HepG2 (cell line): ENCODE results near the gene NOTCH3. TPM values are rescaled to one million over a fixed set of nuclear protein-coding genes. Genes with fewer than 3 reads are reported as not detected.

Experiments used
- FOXP4 ChIP-seq: sonication (generic); formaldehyde crosslinking; IDR thresholded peaks from 2 replicates; pipeline ENCODE4 v1.4.0; 2020; ENCODE audit warnings: missing genetic modification reagents
- HOXA9 ChIP-seq: sonication (generic); formaldehyde crosslinking; IDR thresholded peaks from 2 replicates; pipeline ENCODE4 v1.8.1; 2022; ENCODE audit warnings: missing genetic modification reagents, mild to moderate bottlenecking, moderate library complexity, borderline replicate concordance
- IKZF5 ChIP-seq: IDR thresholded peaks from 2 replicates; pipeline ENCODE4 v1.6.1; 2018; ENCODE audit warnings: missing genetic modification reagents, mild to moderate bottlenecking, missing compliant biosample characterization
- KAT2B ChIP-seq: fragments of 150-350 bp; IDR thresholded peaks from 2 replicates; pipeline ENCODE4 v1.6.1; 2014; ENCODE audit warnings: low read depth, low read length, borderline replicate concordance
- MXD3 ChIP-seq: IDR thresholded peaks from 2 replicates; pipeline ENCODE4 v1.6.1; 2016; ENCODE audit warnings: mild to moderate bottlenecking, missing biosample characterization, missing genetic modification reagents
- NBN ChIP-seq: fragments of 450-650 bp; conservative IDR thresholded peaks from 2 replicates; pipeline ENCODE4 v1.6.1; 2017
- NCOA1 ChIP-seq: sonication (generic); formaldehyde crosslinking; IDR thresholded peaks from 2 replicates; pipeline ENCODE4 v1.9.0; 2021; ENCODE audit warnings: missing genetic modification reagents
- PITX1 ChIP-seq: sonication (generic); formaldehyde crosslinking; IDR thresholded peaks from 2 replicates; pipeline ENCODE4 v1.5.1; 2020; ENCODE audit warnings: mild to moderate bottlenecking, missing genetic modification reagents
- POLR2A ChIP-seq, 2 experiments: IDR thresholded peaks; 2 replicates each; pipeline ENCODE4 v1.6.1; 2011; ENCODE audit warnings: low read depth in 2 of 2, low read length in 2 of 2, mild to moderate bottlenecking in 1 of 2, moderate library complexity in 1 of 2; ENCODE audit not compliant: insufficient read depth in 1 of 2
- RBFOX2 ChIP-seq: fragments of 200-400 bp; formaldehyde crosslinking; IDR thresholded peaks from 2 replicates; pipeline ENCODE4 v1.6.1; 2017; ENCODE audit warnings: low read depth, mild to moderate bottlenecking, low read length
- RXRA ChIP-seq: sonication (generic); formaldehyde crosslinking; IDR thresholded peaks from 2 replicates; pipeline ENCODE4 v1.5.1; 2020; ENCODE audit warnings: missing genetic modification reagents
- ZBTB2 ChIP-seq: sonication (generic); formaldehyde crosslinking; IDR thresholded peaks from 2 replicates; pipeline ENCODE4 v1.8.0; 2022; ENCODE audit warnings: low read depth, missing genetic modification reagents
- ZBTB7B ChIP-seq: sonication (generic); formaldehyde crosslinking; IDR thresholded peaks from 2 replicates; pipeline ENCODE4 v1.4.0; 2020; ENCODE audit warnings: missing genetic modification reagents
- ZKSCAN1 ChIP-seq: fragments of 150-350 bp; IDR thresholded peaks from 2 replicates; pipeline ENCODE4 v1.6.1; 2014; ENCODE audit warnings: low read length
- ZNF562 ChIP-seq: sonication (generic); formaldehyde crosslinking; IDR thresholded peaks from 2 replicates; pipeline ENCODE4 v1.8.0; 2022; ENCODE audit warnings: missing genetic modification reagents, borderline replicate concordance
- ZNF570 ChIP-seq: sonication (generic); formaldehyde crosslinking; IDR thresholded peaks from 2 replicates; pipeline ENCODE4 v1.4.0; 2020; ENCODE audit warnings: mild to moderate bottlenecking, missing genetic modification reagents, borderline replicate concordance
- ZNF670 ChIP-seq: sonication (generic); formaldehyde crosslinking; IDR thresholded peaks from 2 replicates; pipeline ENCODE4 v1.8.0; 2022; ENCODE audit warnings: mild to moderate bottlenecking, missing genetic modification reagents, borderline replicate concordance
- ZNF737 ChIP-seq: sonication (generic); formaldehyde crosslinking; IDR thresholded peaks from 2 replicates; pipeline ENCODE4 v1.5.0; 2020; ENCODE audit warnings: missing genetic modification reagents, mild to moderate bottlenecking, borderline replicate concordance
- ZNF776 ChIP-seq: sonication (generic); formaldehyde crosslinking; IDR thresholded peaks from 2 replicates; pipeline ENCODE4 v1.4.0; 2020; ENCODE audit warnings: mild to moderate bottlenecking, missing genetic modification reagents
- ZSCAN20 ChIP-seq: sonication (generic); formaldehyde crosslinking; IDR thresholded peaks from 2 replicates; pipeline ENCODE4 v1.4.0; 2020; ENCODE audit warnings: missing genetic modification reagents, mild to moderate bottlenecking, borderline replicate concordance
- ZSCAN30 ChIP-seq: sonication (generic); formaldehyde crosslinking; IDR thresholded peaks from 2 replicates; pipeline ENCODE4 v1.5.0; 2020; ENCODE audit warnings: mild to moderate bottlenecking, missing genetic modification reagents
- polyA plus RNA-seq, 8 experiments: library from polyadenylated mRNA; depleted of rRNA in 3 of 8; stranded (reverse) in 7 of 8; unstranded in 1 of 8; fragments of >200 nt; fragmentation: Illumina TruSeq in 4 of 8; extraction: Trizol in 4 of 8; gene quantifications; 2 replicates each; pipeline versions ENCODE4 v1.2.1 to v1.2.3, GENCODE V29; 2011 to 2016; ENCODE audit warnings: low read depth in 4 of 8, missing spikeins in 1 of 8, mixed read lengths in 1 of 8; ENCODE audit not compliant: insufficient read depth in 1 of 8
- total RNA-seq, 5 experiments: library from RNA; depleted of rRNA; stranded (reverse); fragments of >200 nt; fragmentation: Illumina TruSeq; extraction: Trizol; gene quantifications; 2 replicates each; pipeline ENCODE4 v1.2.3, GENCODE V29; 2016; ENCODE audit warnings: low read depth in 1 of 5
- TF ChIP-seq, protein P1 (sequence below): IDR thresholded peaks from 2 replicates; pipeline ENCODE4 v1.6.1; 2016; ENCODE audit warnings: missing compliant biosample characterization, missing genetic modification reagents, borderline replicate concordance
- TF ChIP-seq, protein P2 (sequence below): IDR thresholded peaks from 2 replicates; pipeline ENCODE4 v1.6.1; 2016; ENCODE audit warnings: mild to moderate bottlenecking

NOTCH3 gene
- total and polyA plus RNA-seq, 2 of the 13 experiments (the other 11 are each of a cell fraction or from before 2014, with no cell fraction given): 0.09 to 0.28 TPM

- TF ChIP-seq ZNF776 (CRISPR knock-in tag) (no peak), ZBTB7B (CRISPR knock-in tag) (no peak), HOXA9 (no peak), ZNF670 (CRISPR knock-in tag) (no peak), RXRA (CRISPR knock-in tag) (peak; percentile 41), ZNF562 (CRISPR knock-in tag) (no peak), NBN (no peak), ZSCAN20 (no peak), ZBTB2 (CRISPR knock-in tag) (no peak), ZNF737 (CRISPR knock-in tag) (no peak), RBFOX2 (no peak), POLR2A (IDR thresholded peaks at IDR 0.05; ENCODE audit: insufficient read depth in 1 of 2, low read depth in 2 of 2, low read length in 2 of 2) (no peak), ZNF570 (CRISPR knock-in tag) (no peak), ZSCAN30 (no peak), NCOA1 (CRISPR knock-in tag) (no peak), ZKSCAN1 (no peak), FOXP4 (CRISPR knock-in tag) (peak; percentile 56), MXD3 (CRISPR knock-in tag) (no peak), IKZF5 (CRISPR knock-in tag) (no peak), PITX1 (CRISPR knock-in tag) (peak; percentile 60; the same call in 1 of the 2 replicates), KAT2B (no peak)
- TF ChIP-seq, protein P1, sequence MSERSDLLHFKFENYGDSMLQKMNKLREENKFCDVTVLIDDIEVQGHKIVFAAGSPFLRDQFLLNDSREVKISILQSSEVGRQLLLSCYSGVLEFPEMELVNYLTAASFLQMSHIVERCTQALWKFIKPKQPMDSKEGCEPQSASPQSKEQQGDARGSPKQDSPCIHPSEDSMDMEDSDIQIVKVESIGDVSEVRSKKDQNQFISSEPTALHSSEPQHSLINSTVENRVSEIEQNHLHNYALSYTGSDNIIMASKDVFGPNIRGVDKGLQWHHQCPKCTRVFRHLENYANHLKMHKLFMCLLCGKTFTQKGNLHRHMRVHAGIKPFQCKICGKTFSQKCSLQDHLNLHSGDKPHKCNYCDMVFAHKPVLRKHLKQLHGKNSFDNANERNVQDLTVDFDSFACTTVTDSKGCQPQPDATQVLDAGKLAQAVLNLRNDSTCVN (CRISPR knock-in tag): no peak
- TF ChIP-seq, protein P2, sequence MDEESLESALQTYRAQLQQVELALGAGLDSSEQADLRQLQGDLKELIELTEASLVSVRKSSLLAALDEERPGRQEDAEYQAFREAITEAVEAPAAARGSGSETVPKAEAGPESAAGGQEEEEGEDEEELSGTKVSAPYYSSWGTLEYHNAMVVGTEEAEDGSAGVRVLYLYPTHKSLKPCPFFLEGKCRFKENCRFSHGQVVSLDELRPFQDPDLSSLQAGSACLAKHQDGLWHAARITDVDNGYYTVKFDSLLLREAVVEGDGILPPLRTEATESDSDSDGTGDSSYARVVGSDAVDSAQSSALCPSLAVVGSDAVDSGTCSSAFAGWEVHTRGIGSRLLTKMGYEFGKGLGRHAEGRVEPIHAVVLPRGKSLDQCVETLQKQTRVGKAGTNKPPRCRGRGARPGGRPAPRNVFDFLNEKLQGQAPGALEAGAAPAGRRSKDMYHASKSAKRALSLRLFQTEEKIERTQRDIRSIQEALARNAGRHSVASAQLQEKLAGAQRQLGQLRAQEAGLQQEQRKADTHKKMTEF: no peak
Observed at GRCh38 chr19:15247107-15248014, 46.6 kb upstream of the NOTCH3 start (continued).
